Measurements from ENCODE around the gene MICAL3. TPM values are rescaled to one million over a fixed set of nuclear protein-coding genes. Genes with fewer than 3 reads are reported as not detected.

MICAL3 gene
- total RNA-seq, 1 experiment from 2014 or later, result 23.7 TPM

DNA sequence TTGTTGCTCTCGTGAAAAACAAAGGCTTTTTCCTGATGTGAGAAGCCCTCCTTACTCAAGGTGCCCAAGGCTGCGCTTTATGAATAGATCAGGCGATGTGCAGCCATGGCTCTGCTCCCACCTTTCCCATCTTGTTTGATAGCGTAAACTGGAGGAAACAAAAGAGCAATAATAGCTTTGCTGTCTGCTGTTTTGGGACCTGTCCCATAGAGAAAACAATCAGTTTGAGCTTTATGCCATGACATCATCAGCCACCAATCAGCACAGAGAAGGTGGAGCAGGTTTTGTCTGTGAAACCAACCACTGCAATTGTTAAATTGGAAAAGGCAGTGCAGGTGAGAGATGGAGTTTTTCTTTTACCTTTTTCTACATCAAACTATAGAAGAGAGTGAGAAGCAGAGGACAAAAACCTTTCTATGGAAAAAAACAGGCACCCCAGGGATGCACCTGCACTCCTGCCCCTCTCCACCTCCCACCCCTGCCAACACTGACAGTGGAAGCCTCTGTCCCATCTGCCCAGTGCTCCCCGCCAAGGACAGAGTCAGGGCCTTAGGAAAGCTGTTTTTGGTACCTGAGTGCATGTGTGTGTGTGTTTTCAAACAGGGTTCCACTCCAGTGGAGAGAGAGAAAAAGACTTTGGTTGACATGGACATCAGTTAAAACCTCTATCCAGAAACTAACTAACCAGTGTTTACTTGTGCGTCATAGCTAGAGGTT lies 80.7 kb downstream of the MICAL3 start:
- no peaks in the 10 kb centered on the region for H3K9me2 ChIP-seq (replicated peaks; ENCODE audit: low read length)
- no peak overlapping the region for H3K9ac ChIP-seq (ENCODE audit: low read length)
- ATAC-seq, result no peak
- H3K9me3 ChIP-seq (ENCODE audit: low read length), result no peaks in the 10 kb centered on the region
- H3K79me2 ChIP-seq (ENCODE audit: low read length), result peaks cover 100% of the 10 kb centered on the region
- peaks cover 20% of the 10 kb centered on the region; the same call in 1 of the 2 replicates for H4K20me1 ChIP-seq (ENCODE audit: low read length)
- no TSS peak for BruUV-seq (replicated peaks)
- H3K27ac ChIP-seq (ENCODE audit: low read length), result no peak overlapping the region
- no peaks in the 10 kb centered on the region for H3F3A ChIP-seq (ENCODE audit: low read length, unreplicated experiment)
- H3K27me3 ChIP-seq (ENCODE audit: low read length), result no peaks in the 10 kb centered on the region
- no peak overlapping the region for H3K4me3 ChIP-seq (ENCODE audit: low read length)
- peaks cover 6% of the 10 kb centered on the region for H3K4me1 ChIP-seq (ENCODE audit: insufficient read depth, low read length)
- no peak for TF ChIP-seq EZH2 (IDR thresholded peaks at IDR 0.05; ENCODE audit: low read length, unreplicated experiment)
- no peak for TF ChIP-seq EZH2phosphoT487 (IDR thresholded peaks at IDR 0.05; ENCODE audit: borderline replicate concordance, low read length)
- no peak for TF ChIP-seq CTCF (conservative IDR thresholded peaks at IDR 0.05; ENCODE audit: low read depth, low read length)
- no peak overlapping the region for H2AFZ ChIP-seq (ENCODE audit: low read length)
- no peak for DNase-seq
- intact Hi-C loops (cut with micrococcal nuclease), result no loop called here
- H3K36me3 ChIP-seq (ENCODE audit: low read depth, low read length), result no peaks in the 10 kb centered on the region
- POLR2A ChIA-PET (ENCODE audit: unreplicated experiment), result no interaction called here
- H3K4me2 ChIP-seq (ENCODE audit: low read length), result no peak overlapping the region
- CTCF ChIA-PET, result no interaction called here

DNA sequence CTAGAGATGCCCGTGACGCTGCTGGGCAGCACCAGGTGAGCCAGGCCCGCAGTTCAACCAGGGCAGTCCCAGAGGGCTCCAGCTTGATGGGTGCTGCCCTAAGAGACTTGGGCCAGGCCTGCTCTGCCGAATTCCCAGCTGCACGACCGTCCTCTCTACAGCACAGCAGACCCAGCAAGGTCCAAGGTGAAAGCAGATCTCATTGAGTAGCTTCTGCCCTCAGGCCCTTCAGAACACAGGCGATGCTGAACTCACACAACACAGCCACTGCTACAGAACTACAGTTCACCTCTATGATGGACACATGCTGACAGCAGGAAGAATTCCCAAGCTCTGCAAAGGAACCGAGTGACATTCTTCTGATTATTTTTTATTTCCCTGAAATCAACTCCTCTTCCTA lies 81.6 kb downstream of the MICAL3 start:
- BruUV-seq (replicated peaks), result no TSS peak
- Histone ChIP-seq H3K9ac (ENCODE audit: low read length) (no peak overlapping the region), H3K36me3 (ENCODE audit: low read depth, low read length) (no peaks in the 10 kb centered on the region), H3K9me2 (replicated peaks; ENCODE audit: low read length) (no peaks in the 10 kb centered on the region), H3K4me3 (ENCODE audit: low read length) (no peak overlapping the region), H3K4me1 (ENCODE audit: insufficient read depth, low read length) (no peaks in the 10 kb centered on the region), H4K20me1 (ENCODE audit: low read length) (peaks cover 20% of the 10 kb centered on the region; the same call in 1 of the 2 replicates), H3K27me3 (ENCODE audit: low read length) (no peaks in the 10 kb centered on the region), H3K27ac (ENCODE audit: low read length) (no peak overlapping the region), H3F3A (ENCODE audit: low read length, unreplicated experiment) (no peaks in the 10 kb centered on the region), H3K9me3 (ENCODE audit: low read length) (no peaks in the 10 kb centered on the region), H2AFZ (ENCODE audit: low read length) (no peak overlapping the region), H3K79me2 (ENCODE audit: low read length) (peaks cover 100% of the 10 kb centered on the region), H3K4me2 (ENCODE audit: low read length) (no peak overlapping the region)
- ChIA-PET CTCF (no interaction called here), POLR2A (ENCODE audit: unreplicated experiment) (no interaction called here)
- TF ChIP-seq CTCF (conservative IDR thresholded peaks at IDR 0.05; ENCODE audit: low read depth, low read length) (no peak), EZH2 (IDR thresholded peaks at IDR 0.05; ENCODE audit: low read length, unreplicated experiment) (no peak), EZH2phosphoT487 (IDR thresholded peaks at IDR 0.05; ENCODE audit: borderline replicate concordance, low read length) (no peak)
- DNase-seq (no peak), ATAC-seq (no peak)
- intact Hi-C loops (cut with micrococcal nuclease), result no loop called here
